Measurements from ENCODE around the gene MYMX.
A peak's percentile ranks its signal among the peaks of the same experiment; 100 is the strongest.

MYMX gene

GRCh38 chr6:44232676-44233566 lies 16.2 kb downstream of the MYMX start:
- Histone ChIP-seq H4K91ac (ENCODE audit: low read depth, low read length) (peak overlapping the region; percentile 62), H2BK12ac (ENCODE audit: low read length) (peak overlapping the region; percentile 23), H3K9me3 (ENCODE audit: insufficient read depth, low read depth, low read length) (peaks cover 3% of the 10 kb centered on the region), H3K4me3 (ENCODE audit: low read depth, low read length) (no peak overlapping the region), H4K8ac (ENCODE audit: low read depth, low read length) (no peak overlapping the region), H3K14ac (ENCODE audit: low read length) (no peak overlapping the region), H4K12ac (ENCODE audit: low read depth, low read length) (no peak overlapping the region), H3K4me1 (ENCODE audit: control insufficient read depth in 1 of 2, insufficient read depth in 2 of 2, low read length in 2 of 2) (peaks cover 32 to 47% of the 10 kb centered on the region in 2 experiments), H3K79me1 (ENCODE audit: low read length) (peaks cover 26% of the 10 kb centered on the region), H3K79me2 (ENCODE audit: control insufficient read depth, insufficient read depth, low read length, poor library complexity) (peaks cover 2% of the 10 kb centered on the region), H3K18ac (ENCODE audit: low read length) (peak overlapping the region; percentile 16), H2AK5ac (ENCODE audit: low read length) (peak overlapping the region; percentile 1), H3K27me3 (ENCODE audit: insufficient read depth, low read length) (no peaks in the 10 kb centered on the region), H3K27ac (ENCODE audit: low read depth, low read length) (peak overlapping the region; percentile 69), H3K4ac (ENCODE audit: low read depth, low read length) (peak overlapping the region; percentile 21), H3K36me3 (ENCODE audit: control insufficient read depth in 1 of 2, insufficient read depth in 2 of 2, low read length in 2 of 2) (peaks cover 43 to 55% of the 10 kb centered on the region in 2 experiments), H2AFZ (ENCODE audit: insufficient read depth, low read length, poor library complexity) (no peak overlapping the region), H3K9ac (ENCODE audit: low read length) (no peak overlapping the region), H3K4me2 (ENCODE audit: low read length) (no peak overlapping the region), H3K23ac (ENCODE audit: low read length) (no peak overlapping the region), H2BK120ac (ENCODE audit: insufficient read depth, low read length, poor library complexity) (no peak overlapping the region), H2BK5ac (ENCODE audit: low read depth, low read length, poor library complexity) (peak overlapping the region; percentile 1)
- DNase-seq: no peak
- no CpG with 5 or more reads among the region's 16 CpGs for WGBS (ENCODE audit: extremely low coverage, insufficient coverage, insufficient read length)

GRCh38 chr6:44233567-44234100 lies 16.9 kb downstream of the MYMX start:
- peak overlapping the region; percentile 57 for H2AK5ac ChIP-seq (ENCODE audit: low read length)
- no peak overlapping the region for H3K4me3 ChIP-seq (ENCODE audit: low read depth, low read length)
- H3K79me1 ChIP-seq (ENCODE audit: low read length): peaks cover 26% of the 10 kb centered on the region
- H3K23ac ChIP-seq (ENCODE audit: low read length): no peak overlapping the region
- H2BK120ac ChIP-seq (ENCODE audit: insufficient read depth, low read length, poor library complexity): peak overlapping the region; percentile 27
- H3K9ac ChIP-seq (ENCODE audit: low read length): no peak overlapping the region
- H3K9me3 ChIP-seq (ENCODE audit: insufficient read depth, low read depth, low read length): peaks cover 4% of the 10 kb centered on the region
- whole genome bisulfite sequencing (ENCODE audit: extremely low coverage, insufficient coverage, insufficient read length): no CpG with 5 or more reads among the region's 14 CpGs
- H2AFZ ChIP-seq (ENCODE audit: insufficient read depth, low read length, poor library complexity): no peak overlapping the region
- peak overlapping the region; percentile 11 for H4K8ac ChIP-seq (ENCODE audit: low read depth, low read length)
- H3K4ac ChIP-seq (ENCODE audit: low read depth, low read length): peak overlapping the region; percentile 21
- peak overlapping the region; percentile 62 for H4K91ac ChIP-seq (ENCODE audit: low read depth, low read length)
- peaks cover 40 to 51% of the 10 kb centered on the region in 2 experiments for H3K36me3 ChIP-seq (ENCODE audit: control insufficient read depth in 1 of 2, insufficient read depth in 2 of 2, low read length in 2 of 2)
- no peaks in the 10 kb centered on the region for H3K27me3 ChIP-seq (ENCODE audit: insufficient read depth, low read length)
- no peak overlapping the region for H4K12ac ChIP-seq (ENCODE audit: low read depth, low read length)
- peak overlapping the region; percentile 48 for H3K14ac ChIP-seq (ENCODE audit: low read length)
- H2BK12ac ChIP-seq (ENCODE audit: low read length): peak overlapping the region; percentile 66
- DNase-seq: no peak
- peak overlapping the region; percentile 69 for H3K27ac ChIP-seq (ENCODE audit: low read depth, low read length)
- peaks cover 27 to 42% of the 10 kb centered on the region in 2 experiments for H3K4me1 ChIP-seq (ENCODE audit: control insufficient read depth in 1 of 2, insufficient read depth in 2 of 2, low read length in 2 of 2)
- peak overlapping the region; percentile 11 for H3K18ac ChIP-seq (ENCODE audit: low read length)
- no peak overlapping the region for H3K4me2 ChIP-seq (ENCODE audit: low read length)
- peaks cover 2% of the 10 kb centered on the region for H3K79me2 ChIP-seq (ENCODE audit: control insufficient read depth, insufficient read depth, low read length, poor library complexity)
- peak overlapping the region; percentile 1 for H2BK5ac ChIP-seq (ENCODE audit: low read depth, low read length, poor library complexity)

GRCh38 chr6:44234101-44235025 lies 17.6 kb downstream of the MYMX start:
- H3K79me1 ChIP-seq (ENCODE audit: low read length): peaks cover 26% of the 10 kb centered on the region

GRCh38 chr6:44235269-44235668 lies 18.5 kb downstream of the MYMX start:
- Histone ChIP-seq H3K4me3 (ENCODE audit: low read depth, low read length) (no peak overlapping the region), H3K4me2 (ENCODE audit: low read length) (no peak overlapping the region), H4K8ac (ENCODE audit: low read depth, low read length) (no peak overlapping the region), H3K27ac (ENCODE audit: low read depth, low read length) (no peak overlapping the region), H3K14ac (ENCODE audit: low read length) (no peak overlapping the region), H4K12ac (ENCODE audit: low read depth, low read length) (no peak overlapping the region), H2BK120ac (ENCODE audit: insufficient read depth, low read length, poor library complexity) (no peak overlapping the region), H2AK5ac (ENCODE audit: low read length) (no peak overlapping the region), H3K36me3 (ENCODE audit: control insufficient read depth in 1 of 2, insufficient read depth in 2 of 2, low read length in 2 of 2) (peaks cover 24 to 36% of the 10 kb centered on the region in 2 experiments), H2AFZ (ENCODE audit: insufficient read depth, low read length, poor library complexity) (no peak overlapping the region), H3K9ac (ENCODE audit: low read length) (no peak overlapping the region), H3K79me2 (ENCODE audit: control insufficient read depth, insufficient read depth, low read length, poor library complexity) (peaks cover 2% of the 10 kb centered on the region), H3K23ac (ENCODE audit: low read length) (no peak overlapping the region), H3K18ac (ENCODE audit: low read length) (no peak overlapping the region), H4K91ac (ENCODE audit: low read depth, low read length) (no peak overlapping the region), H3K4ac (ENCODE audit: low read depth, low read length) (no peak overlapping the region), H2BK5ac (ENCODE audit: low read depth, low read length, poor library complexity) (no peak overlapping the region), H3K79me1 (ENCODE audit: low read length) (peaks cover 23% of the 10 kb centered on the region), H3K4me1 (ENCODE audit: control insufficient read depth in 1 of 2, insufficient read depth in 2 of 2, low read length in 2 of 2) (peaks cover 20 to 33% of the 10 kb centered on the region in 2 experiments), H3K9me3 (ENCODE audit: insufficient read depth, low read depth, low read length) (peaks cover 6% of the 10 kb centered on the region), H3K27me3 (ENCODE audit: insufficient read depth, low read length) (no peaks in the 10 kb centered on the region), H2BK12ac (ENCODE audit: low read length) (peak overlapping the region; percentile 2)
- no peak for DNase-seq
- no CpG with 5 or more reads among the region's 6 CpGs for WGBS (ENCODE audit: extremely low coverage, insufficient coverage, insufficient read length)

More at GRCh38 chr6:44234101-44235025, 17.6 kb downstream of the MYMX start:
- H4K8ac ChIP-seq (ENCODE audit: low read depth, low read length): peak overlapping the region; percentile 57
- peak overlapping the region; percentile 81 for H4K91ac ChIP-seq (ENCODE audit: low read depth, low read length)
- peak overlapping the region; percentile 80 for H2AK5ac ChIP-seq (ENCODE audit: low read length)
- DNase-seq: peak in 1 of 2 donors; percentile 57
- H3K23ac ChIP-seq (ENCODE audit: low read length): no peak overlapping the region
- H2BK12ac ChIP-seq (ENCODE audit: low read length): peak overlapping the region; percentile 67
- no peaks in the 10 kb centered on the region for H3K27me3 ChIP-seq (ENCODE audit: insufficient read depth, low read length)
- peak overlapping the region; percentile 69 for H3K27ac ChIP-seq (ENCODE audit: low read depth, low read length)
- peaks cover 33 to 45% of the 10 kb centered on the region in 2 experiments for H3K36me3 ChIP-seq (ENCODE audit: control insufficient read depth in 1 of 2, insufficient read depth in 2 of 2, low read length in 2 of 2)
- H3K79me2 ChIP-seq (ENCODE audit: control insufficient read depth, insufficient read depth, low read length, poor library complexity): peaks cover 2% of the 10 kb centered on the region
- no peak overlapping the region for H3K4me2 ChIP-seq (ENCODE audit: low read length)
- H4K12ac ChIP-seq (ENCODE audit: low read depth, low read length): peak overlapping the region; percentile 24
- peak overlapping the region; percentile 44 for H3K18ac ChIP-seq (ENCODE audit: low read length)
- H3K4me3 ChIP-seq (ENCODE audit: low read depth, low read length): no peak overlapping the region
- peak overlapping the region; percentile 14 for H3K4ac ChIP-seq (ENCODE audit: low read depth, low read length)
- H2AFZ ChIP-seq (ENCODE audit: insufficient read depth, low read length, poor library complexity): peak overlapping the region; percentile 46
- WGBS (ENCODE audit: extremely low coverage, insufficient coverage, insufficient read length): no CpG with 5 or more reads among the region's 5 CpGs
- no peak overlapping the region for H3K9ac ChIP-seq (ENCODE audit: low read length)
- peak overlapping the region; percentile 73 for H2BK5ac ChIP-seq (ENCODE audit: low read depth, low read length, poor library complexity)
- peak overlapping the region; percentile 35 for H3K14ac ChIP-seq (ENCODE audit: low read length)
- H3K4me1 ChIP-seq (ENCODE audit: control insufficient read depth in 1 of 2, insufficient read depth in 2 of 2, low read length in 2 of 2): peaks cover 24 to 37% of the 10 kb centered on the region in 2 experiments
- H2BK120ac ChIP-seq (ENCODE audit: insufficient read depth, low read length, poor library complexity): peak overlapping the region; percentile 58
- peaks cover 6% of the 10 kb centered on the region for H3K9me3 ChIP-seq (ENCODE audit: insufficient read depth, low read depth, low read length)
